HS-5 (cell line): ENCODE measurements around the gene PMPCA.
"Not testable (repeated sequence)": the region's sequence is repeated elsewhere in the genome, so short reads cannot be mapped to it uniquely, and the experiment has no call there.

ENCODE experiments used
- DNase-seq: peaks from one replicate; pipeline ENCODE4 v3.0.0-alpha.2; 2012; ENCODE audit warnings: low read depth

PMPCA gene

GRCh38 chr9:136394312-136395019, 16.0 kb upstream of the PMPCA start:
- DNase-seq, result no peak

DNA sequence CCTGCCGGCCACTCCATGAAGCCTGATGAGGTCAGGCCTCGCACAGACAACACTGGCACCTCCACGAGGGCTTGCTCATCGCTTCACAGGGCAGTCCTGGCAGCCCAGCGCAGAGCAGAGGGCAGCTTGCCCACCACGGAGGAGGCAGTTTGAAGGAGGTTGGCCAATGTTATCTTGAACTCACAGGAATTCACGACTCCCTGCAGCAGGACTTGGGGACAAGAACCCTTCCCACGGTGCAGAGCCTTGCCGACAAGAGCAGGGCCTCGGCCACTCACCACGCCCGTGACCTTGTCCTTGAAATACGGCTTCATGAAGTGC, 15.5 kb upstream of the PMPCA start:
- DNase-seq, result no peak

GRCh38 chr9:136395345-136396218, 14.9 kb upstream of the PMPCA start:
- DNase-seq, result no peak

DNA sequence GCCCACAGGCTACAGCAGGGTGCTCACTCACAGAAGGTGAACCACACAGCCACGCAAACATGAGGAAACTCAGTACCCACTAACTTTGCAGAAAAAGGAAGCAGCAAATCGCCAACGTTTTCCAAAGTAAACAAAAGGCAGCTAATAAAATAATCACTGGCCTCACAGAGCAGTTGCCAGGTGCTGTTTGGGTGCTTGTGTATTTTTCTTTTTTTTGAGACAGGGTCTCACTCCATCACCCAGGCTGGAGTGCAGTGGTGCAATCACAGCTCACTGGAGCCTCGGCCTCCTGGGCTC, 14.3 kb upstream of the PMPCA start:
- no peak for DNase-seq

DNA sequence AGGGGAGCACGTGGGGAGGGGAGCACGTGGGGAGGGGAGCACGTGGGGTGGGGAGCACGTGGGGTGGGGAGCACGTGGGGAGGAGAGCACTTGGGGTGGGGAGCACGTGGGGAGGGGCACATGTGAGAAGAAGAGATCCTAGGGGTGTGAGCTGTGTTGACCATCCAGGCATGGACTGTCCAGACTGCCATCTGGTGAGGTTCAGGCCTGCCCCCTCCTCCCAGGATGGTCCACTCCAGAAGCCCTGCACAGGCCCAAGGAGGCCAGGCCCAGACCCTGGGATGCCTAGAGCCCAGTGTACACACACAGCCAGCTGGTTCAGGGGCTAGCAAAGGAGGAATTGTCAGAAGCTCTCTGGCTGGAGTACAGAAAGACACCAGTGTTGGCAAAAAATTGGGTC, 12.8 kb upstream of the PMPCA start:
- no peak for DNase-seq

DNA sequence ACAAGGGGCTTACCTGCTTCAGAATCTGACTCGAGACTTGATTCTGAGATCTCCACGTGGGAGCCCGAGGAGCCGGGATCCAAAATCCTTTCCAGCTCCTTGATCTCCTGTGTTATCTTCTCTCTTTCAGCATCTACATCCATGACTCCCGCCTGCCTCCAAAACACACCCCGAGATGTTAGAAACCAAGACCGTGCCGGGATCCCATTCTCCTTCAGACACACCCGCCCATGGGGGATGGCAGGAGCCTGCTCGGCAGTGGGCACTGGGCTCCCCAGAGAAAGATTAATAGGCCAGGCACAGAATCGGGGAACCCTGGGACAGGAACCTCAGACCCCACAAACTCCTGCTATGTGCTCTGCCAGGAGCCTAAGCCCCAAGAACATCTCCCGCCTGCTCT, 12.2 kb upstream of the PMPCA start:
- DNase-seq, result no peak

DNA sequence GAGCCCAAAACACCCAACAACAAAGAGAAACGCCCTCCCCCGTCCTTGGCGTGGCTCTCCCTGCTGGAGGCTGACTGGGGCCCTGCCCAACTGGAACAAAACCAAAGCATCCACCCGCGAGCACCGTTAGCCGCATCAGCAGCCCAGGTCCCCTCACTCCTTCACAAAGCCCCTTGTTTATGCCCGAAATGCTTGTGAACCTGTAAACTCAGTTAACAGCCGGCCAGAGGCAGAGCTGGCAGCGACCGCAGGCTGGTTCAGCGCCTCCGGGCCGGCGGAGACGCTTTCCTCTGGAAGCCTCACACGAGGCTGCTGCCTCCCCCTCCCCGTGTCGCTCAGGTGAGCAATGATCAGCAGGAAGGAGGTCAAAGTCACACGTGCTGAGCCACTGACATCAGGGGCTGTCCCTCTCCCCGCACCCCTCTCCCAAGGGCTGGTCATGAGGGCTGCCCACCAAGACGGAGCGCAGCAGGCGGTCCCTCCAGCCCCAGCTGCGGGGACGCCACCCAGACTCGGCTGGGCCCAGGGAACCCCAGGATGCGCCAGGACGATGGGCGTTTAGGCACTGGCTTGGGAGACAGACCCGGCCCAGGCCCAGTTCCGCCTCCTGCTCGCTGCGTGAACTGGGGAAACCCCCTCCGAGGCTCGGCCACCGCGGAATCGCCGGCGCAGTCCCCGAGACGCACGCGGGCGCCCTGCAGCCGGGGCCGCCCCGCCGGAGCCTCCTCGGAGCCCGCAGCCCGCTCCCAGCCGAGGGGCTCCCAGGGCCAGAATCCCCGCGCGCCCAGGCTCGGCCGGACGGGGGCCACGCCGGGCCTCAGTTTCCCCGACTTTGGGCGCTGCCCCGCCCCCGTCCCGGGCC, 11.1 kb upstream of the PMPCA start:
- no peak for DNase-seq

DNA sequence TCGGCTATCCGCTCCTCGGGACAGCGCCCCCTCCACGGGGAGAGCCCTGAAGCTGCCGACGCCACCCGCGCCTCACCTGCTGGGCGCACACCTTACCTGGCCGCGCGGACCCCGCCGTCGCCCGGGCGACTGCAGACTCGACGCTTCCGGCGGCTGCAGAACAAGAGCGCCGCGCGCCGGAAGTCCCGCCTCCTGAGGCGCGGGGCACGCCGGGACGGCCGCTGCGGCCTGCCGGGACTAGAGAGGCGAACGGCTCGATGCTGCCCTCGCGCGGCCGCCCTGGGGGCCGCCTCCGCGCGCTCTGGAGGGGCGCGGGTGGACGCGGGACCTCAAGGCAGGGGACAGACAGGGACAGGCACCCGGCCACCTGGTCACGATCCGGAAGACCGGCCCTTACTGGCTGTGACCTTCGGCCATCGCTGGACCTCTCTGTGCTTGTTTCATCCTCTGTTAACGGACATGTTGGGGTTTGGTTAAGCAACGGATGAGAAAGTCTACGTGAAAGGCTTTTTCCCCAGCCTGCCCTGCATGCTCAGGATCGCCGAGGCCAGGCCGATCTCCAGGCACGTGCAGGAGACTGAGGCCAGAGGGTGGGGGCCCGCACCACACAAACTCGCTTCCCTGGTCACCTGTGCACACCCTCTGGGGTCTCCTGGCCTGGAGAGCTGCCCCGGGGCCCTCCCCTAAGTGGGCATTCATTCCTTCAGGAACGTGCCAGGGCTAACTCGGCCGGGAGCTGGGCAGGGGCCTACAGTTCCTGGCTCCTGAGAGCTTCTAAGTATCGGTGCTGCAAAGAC, 10.2 kb upstream of the PMPCA start, which contains the start of gene SNAPC4:
Gene SNAPC4 (minus strand): TSS at position 133 of the 797 bp plus-strand sequence. CDS start 1,742 bp downstream, outside the sequence.
- no peak for DNase-seq

- DNase-seq, result no peak
These were observed 9.1 kb upstream of the PMPCA start for GRCh38 chr9:136401173-136401922.

DNA sequence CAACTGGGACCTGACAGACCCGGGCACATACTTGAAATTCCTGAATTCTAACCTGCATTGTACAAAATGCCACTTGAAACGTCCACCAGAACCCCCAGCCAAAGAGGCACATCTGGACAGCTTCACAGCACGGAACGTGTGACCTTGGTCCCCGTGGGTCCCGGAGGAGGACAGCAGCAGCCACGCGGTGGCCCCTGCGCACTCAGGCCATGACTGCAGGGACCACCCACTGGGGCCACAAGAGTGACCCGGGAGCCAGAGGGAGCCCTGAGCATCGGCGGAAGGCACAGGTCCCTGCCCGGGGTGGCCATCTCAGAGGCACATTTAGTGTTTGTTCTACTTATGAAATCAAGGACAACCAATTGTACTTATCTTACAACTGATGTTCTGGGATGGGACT, 8.4 kb upstream of the PMPCA start:
- no peak for DNase-seq

GRCh38 chr9:136403538-136403914, 6.9 kb upstream of the PMPCA start:
- no peak for DNase-seq

DNA sequence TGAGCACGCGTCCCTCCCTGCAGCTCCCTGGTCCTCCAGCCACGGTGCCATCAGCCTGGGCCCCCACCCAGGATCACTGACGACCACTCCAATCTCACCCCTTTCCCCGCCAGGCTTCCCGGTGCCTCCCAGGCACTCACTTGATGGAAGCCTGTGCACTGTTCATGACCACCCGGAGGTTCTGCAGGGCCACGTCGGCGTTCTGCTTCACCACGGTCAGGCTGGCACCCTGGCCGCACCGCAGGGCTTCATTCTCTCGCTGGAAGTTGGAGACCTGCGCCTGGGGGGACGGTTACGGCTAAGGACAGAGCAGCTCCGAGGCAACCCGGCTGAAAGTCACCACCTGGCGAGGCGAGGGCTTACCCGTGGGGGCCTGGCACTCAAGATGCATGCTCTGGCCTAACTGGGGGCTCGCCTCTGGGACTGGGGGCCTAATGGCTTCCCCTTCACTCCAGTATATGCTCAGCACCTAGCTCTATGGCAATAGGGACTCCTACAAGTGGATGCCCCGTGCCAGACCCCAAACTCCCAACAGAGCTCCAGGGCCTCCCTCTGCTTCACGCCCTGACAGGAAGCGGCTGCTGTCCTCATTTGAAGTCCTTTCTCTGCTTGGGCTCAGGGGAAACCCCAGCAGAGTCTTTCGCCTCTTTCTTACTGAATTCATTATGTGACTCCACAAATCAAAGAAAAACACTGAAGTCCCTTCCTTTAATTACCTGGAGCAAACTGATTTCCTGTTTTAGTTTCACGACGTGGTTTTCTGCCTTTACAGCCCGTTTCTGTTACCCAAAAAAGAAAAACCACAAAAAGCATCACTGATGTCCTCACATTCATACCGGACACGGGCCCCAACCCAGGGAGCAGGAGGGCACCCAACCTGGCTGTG, 6.3 kb upstream of the PMPCA start:
- DNase-seq, result no peak

GRCh38 chr9:136404801-136405136, 5.7 kb upstream of the PMPCA start:
- no peak for DNase-seq

GRCh38 chr9:136405481-136405880, 5.0 kb upstream of the PMPCA start:
- DNase-seq, result no peak

- not testable (repeated sequence) for DNase-seq
These were observed 4.6 kb upstream of the PMPCA start for GRCh38 chr9:136405904-136406303.

GRCh38 chr9:136407061-136407460, 3.4 kb upstream of the PMPCA start:
- not testable (repeated sequence) for DNase-seq

DNA sequence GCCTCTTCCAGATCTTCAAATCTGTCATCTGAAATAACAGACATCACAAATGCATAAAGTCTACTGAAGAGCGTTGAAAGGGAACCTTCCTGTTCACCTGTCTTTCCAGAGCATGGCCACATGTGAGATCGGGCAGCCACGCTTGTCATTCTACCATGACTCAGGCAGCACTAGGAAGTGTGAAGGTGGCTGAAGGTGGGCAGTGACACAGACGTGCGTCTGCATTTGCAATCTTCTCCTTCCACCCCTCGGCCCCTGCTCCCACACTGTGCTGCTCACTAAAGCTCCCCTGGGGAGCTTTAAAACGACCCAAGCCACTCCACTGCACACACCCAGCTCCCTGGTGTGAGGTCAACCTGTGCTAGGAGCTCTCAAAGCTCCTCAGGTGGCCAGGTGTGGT, 2.5 kb upstream of the PMPCA start:
- DNase-seq, result no peak

DNA sequence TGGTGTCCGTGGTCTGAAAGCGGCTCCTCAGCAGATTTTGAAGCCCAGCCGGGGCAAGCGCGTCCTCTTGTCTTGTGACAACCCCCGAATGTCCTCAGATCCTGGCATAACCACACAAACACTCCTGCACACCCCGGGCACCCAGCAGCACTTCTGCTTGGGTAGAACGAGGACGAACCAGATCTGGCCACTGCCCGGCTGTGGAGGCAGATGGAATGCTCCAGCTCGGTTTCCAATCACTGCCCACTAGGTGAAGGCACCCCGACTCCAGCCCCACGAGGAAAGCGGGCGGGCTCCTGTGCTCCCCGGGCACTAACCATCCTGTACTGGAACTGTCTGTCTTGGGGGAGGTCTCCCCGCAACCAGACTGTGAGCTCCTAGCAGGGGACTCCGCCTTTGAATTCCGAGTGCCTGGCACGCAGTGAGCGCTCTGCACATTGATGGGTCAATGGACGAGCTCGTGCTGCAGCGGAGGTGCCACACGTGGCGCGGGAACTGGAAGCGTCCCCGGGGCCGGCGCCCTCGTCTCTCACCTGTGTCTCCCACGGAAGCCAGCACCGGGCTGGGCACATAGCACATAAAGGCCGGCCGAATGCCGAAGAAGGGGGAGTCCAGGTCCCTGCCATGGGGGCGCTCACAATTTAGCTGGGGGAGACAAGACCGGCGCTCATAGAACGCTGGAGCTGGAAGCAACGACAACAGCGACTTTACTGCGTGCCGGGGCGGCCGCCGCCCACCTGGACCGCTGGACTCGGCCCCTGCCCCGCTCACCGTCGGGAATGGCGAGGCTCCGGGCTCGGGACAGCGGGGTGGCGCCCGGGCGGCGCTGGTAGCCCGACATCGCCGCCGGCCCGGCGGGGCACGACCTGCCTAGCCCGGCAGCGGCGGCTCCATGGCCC, 652 bp upstream of the PMPCA start:
- DNase-seq, result no peak

- no peak for DNase-seq
These were observed 920 bp downstream of the PMPCA start for GRCh38 chr9:136411378-136411777.
